Measurements from ENCODE around the gene PRR22. TPM values are rescaled to one million over a fixed set of nuclear protein-coding genes. Genes with fewer than 3 reads are reported as not detected.
A peak's percentile ranks its signal among the peaks of the same experiment; 100 is the strongest.

PRR22 gene
- total and polyA plus RNA-seq, 3 experiments from 2014 or later = 0.15 to 8.6 (median 8.2) TPM

DNA sequence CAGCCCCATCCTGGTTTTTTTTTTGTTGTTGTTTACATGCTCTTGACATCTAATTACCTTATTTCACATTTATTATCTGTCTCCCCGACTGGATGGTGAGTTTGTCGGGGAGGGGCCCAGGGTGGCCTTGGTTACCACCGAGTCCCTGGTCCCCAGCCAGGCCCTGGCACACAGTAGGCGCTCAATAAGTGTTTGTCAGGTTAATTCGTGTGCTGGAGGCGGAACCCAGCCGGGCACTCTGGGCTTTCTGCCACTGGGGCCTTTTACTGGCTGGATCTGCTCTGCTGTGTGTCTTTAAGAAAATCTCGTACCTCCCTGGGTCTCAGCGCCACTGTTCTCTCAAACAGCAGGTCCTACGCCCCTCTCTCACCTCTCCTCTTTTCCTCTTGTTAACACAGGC, 24.9 kb upstream of the PRR22 start:
- Mint-ChIP-seq H3K9me3 (no peaks in the 10 kb centered on the region), H3K4me1 (peaks cover 0 to 5% (median under 1%) of the 10 kb centered on the region in 3 donors), H3K27me3 (peaks cover 0 to 4% of the 10 kb centered on the region in 2 donors), H3K4me3 (no peak overlapping the region), H3K27ac (no peak overlapping the region), H3K36me3 (no peaks in the 10 kb centered on the region)
- H3K4me1 ChIP-seq (ENCODE audit: insufficient read depth, low read length) = peaks cover 2% of the 10 kb centered on the region
- no peaks in the 10 kb centered on the region for H3K27me3 ChIP-seq (ENCODE audit: insufficient read depth, low read length, poor library complexity, severe bottlenecking)
- H3K4me3 ChIP-seq (ENCODE audit: low read length) = no peak overlapping the region
- no peaks in the 10 kb centered on the region for H3K36me3 ChIP-seq (ENCODE audit: insufficient read depth, low read length)
- H3K27ac ChIP-seq (ENCODE audit: low read depth, low read length) = no peak overlapping the region
- H3K9me3 ChIP-seq (ENCODE audit: low read length) = no peaks in the 10 kb centered on the region
- ChIA-PET POLR2A (no interaction called here), CTCF (interaction anchor here (1.7 kb wide), 2 partner anchors 16 to 212 kb away, joined by 3 to 4 read pairs; no protein-coding TSS in a partner anchor)
- no peak for DNase-seq

DNA sequence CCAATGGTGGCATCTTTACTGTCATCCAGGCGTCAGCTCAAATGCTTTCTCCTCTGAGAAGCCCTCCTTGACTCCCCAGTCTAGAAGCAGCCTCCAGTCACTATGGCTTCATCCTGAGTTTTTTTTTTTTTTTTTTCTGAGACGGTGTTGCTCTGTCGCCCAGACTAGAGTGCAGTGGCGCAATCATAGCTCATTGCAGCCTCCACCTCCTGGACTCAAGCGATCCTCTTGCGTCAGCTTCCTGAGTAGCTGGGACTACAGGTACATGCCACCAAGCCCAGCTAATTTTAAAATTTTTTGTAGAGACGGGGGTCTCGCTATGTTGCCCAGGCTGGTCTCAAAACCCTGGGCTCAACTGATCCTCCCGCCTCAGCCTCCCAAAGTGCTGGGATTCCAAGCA, 24.5 kb upstream of the PRR22 start:
- ChIA-PET POLR2A (no interaction called here), CTCF (interaction anchor here (1.7 kb wide), 2 partner anchors 16 to 213 kb away, joined by 3 to 4 read pairs; no protein-coding TSS in a partner anchor)
- Histone ChIP-seq H3K9me3 (ENCODE audit: low read length) (no peaks in the 10 kb centered on the region), H3K36me3 (ENCODE audit: insufficient read depth, low read length) (no peaks in the 10 kb centered on the region), H3K4me1 (ENCODE audit: insufficient read depth, low read length) (peaks cover 6% of the 10 kb centered on the region), H3K27ac (ENCODE audit: low read depth, low read length) (no peak overlapping the region), H3K27me3 (ENCODE audit: insufficient read depth, low read length, poor library complexity, severe bottlenecking) (no peaks in the 10 kb centered on the region), H3K4me3 (ENCODE audit: low read length) (no peak overlapping the region)
- Mint-ChIP-seq H3K36me3 (no peaks in the 10 kb centered on the region), H3K9me3 (no peaks in the 10 kb centered on the region), H3K27ac (no peak overlapping the region), H3K27me3 (peaks cover 0 to 8% of the 10 kb centered on the region in 2 donors), H3K4me3 (no peak overlapping the region), H3K4me1 (peaks cover 1 to 9% (median 5%) of the 10 kb centered on the region in 3 donors)
- DNase-seq = no peak

DNA sequence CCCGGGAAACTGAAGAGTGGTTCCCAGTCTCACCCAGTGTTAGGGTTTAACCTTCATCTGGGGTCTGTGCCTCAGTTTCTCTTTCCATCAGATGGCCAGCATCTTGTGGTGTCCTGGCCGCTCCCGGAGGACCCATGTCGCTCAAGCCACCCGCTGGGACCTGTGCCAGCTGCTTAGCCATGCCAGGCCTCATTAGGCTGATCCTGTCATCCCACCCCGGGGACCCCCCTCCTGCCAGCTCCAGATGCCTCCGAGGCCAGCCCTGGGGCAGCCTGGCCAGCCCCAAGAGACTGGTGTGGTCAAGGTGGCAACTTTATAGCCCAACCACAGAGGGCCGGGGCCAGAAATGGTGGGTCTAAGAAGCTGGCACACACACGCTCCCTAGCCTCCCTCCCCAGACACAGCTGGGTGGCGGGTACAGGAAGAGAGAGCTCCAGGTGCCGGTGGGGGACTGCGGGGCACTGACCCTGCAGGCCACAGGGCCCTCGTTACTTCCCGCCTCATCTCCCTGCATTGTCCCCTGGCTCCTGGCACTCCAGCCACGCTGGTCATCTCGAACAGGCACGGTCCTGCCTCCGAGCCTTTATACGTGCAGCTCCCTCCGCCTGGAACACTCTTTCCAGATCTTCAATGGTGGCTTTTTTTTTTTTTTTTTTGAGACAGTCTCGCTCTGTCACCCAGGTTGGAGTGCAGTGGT, 23.7 kb upstream of the PRR22 start:
- POLR2A ChIA-PET = interaction anchor here (0.6 kb wide), 1 partner anchor 11 kb away, joined by 3 read pairs; no protein-coding TSS in a partner anchor
- H3K27ac ChIP-seq (ENCODE audit: low read depth, low read length) = no peak overlapping the region
- H3K27ac Mint-ChIP-seq = no peak overlapping the region
- H3K4me3 Mint-ChIP-seq = no peak overlapping the region
- peak in 1 of 5 donors; percentile 50 for DNase-seq
- H3K9me3 ChIP-seq (ENCODE audit: low read length) = no peaks in the 10 kb centered on the region
- H3K27me3 ChIP-seq (ENCODE audit: insufficient read depth, low read length, poor library complexity, severe bottlenecking) = peaks cover 4% of the 10 kb centered on the region
- peaks cover 6 to 17% (median 13%) of the 10 kb centered on the region in 3 donors for H3K4me1 Mint-ChIP-seq
- H3K36me3 Mint-ChIP-seq = no peaks in the 10 kb centered on the region
- peaks cover 14% of the 10 kb centered on the region for H3K4me1 ChIP-seq (ENCODE audit: insufficient read depth, low read length)
- peaks cover 5 to 8% of the 10 kb centered on the region in 2 donors for H3K27me3 Mint-ChIP-seq
- H3K4me3 ChIP-seq (ENCODE audit: low read length) = no peak overlapping the region
- H3K36me3 ChIP-seq (ENCODE audit: insufficient read depth, low read length) = no peaks in the 10 kb centered on the region
- H3K9me3 Mint-ChIP-seq = no peaks in the 10 kb centered on the region
- CTCF ChIA-PET = interaction anchor here (1.7 kb wide), 2 partner anchors 15 to 214 kb away, joined by 3 to 4 read pairs; no protein-coding TSS in a partner anchor

DNA sequence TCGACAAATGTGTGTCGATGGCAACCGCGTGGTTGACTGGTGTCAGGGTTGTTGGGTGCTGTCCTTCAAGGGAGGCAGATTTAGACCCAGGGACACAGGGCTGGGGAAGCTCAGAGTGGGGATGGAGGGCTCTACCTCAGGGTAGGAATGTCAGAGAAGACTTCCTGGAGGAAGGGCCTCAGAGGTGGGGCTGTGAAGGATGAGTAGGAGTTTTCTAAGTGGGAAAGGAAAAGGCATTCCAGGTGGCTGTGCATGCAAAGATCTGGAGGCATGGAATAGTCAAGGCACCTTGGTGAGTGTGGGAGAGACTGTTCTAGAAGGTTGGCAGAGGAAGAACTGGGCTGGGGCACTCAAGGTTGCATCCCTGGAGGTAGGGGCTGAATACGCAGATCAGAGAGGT, 22.4 kb upstream of the PRR22 start:
- ChIA-PET POLR2A (no interaction called here), CTCF (interaction anchor here (0.8 kb wide), 1 partner anchor 16 kb away, joined by 3 read pairs; the partner anchor contains the start of gene DUS3L)
- no peak for DNase-seq
- Histone ChIP-seq H3K27ac (ENCODE audit: low read depth, low read length) (no peak overlapping the region), H3K4me3 (ENCODE audit: low read length) (no peak overlapping the region), H3K36me3 (ENCODE audit: insufficient read depth, low read length) (no peaks in the 10 kb centered on the region), H3K27me3 (ENCODE audit: insufficient read depth, low read length, poor library complexity, severe bottlenecking) (peaks cover 6% of the 10 kb centered on the region), H3K4me1 (ENCODE audit: insufficient read depth, low read length) (peaks cover 18% of the 10 kb centered on the region), H3K9me3 (ENCODE audit: low read length) (no peaks in the 10 kb centered on the region)
- Mint-ChIP-seq H3K27me3 (peaks cover 8% of the 10 kb centered on the region in 2 donors), H3K4me3 (peak overlapping the region in 2 of 7 donors; percentile 20 to 42), H3K4me1 (peaks cover 8 to 25% (median 20%) of the 10 kb centered on the region in 3 donors), H3K27ac (peak overlapping the region in 3 of 8 donors; percentile 1 to 23 (median 11)), H3K9me3 (no peaks in the 10 kb centered on the region), H3K36me3 (no peaks in the 10 kb centered on the region)

DNA sequence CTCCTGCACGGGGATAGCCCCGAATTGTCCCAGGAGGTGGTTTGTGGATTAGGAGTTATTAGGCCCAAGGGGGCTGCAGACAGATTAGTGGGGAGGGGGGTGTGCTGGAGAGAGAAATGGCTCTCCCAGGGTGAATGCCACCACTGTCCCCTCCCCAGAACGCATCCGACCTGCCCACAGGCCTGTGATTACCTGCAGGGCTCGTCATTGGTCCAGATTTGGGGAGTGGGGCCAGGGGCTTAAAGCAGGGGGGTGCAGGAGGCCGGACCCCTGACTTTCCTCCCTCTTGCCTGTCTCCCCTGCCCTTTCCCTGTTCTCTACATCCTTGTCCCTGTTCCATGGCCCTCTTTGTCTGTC, 21.6 kb upstream of the PRR22 start:
- H3K27me3 Mint-ChIP-seq = peaks cover 8 to 13% of the 10 kb centered on the region in 2 donors
- CTCF ChIA-PET = interaction anchor here (1.1 kb wide), 1 partner anchor 13 kb away, joined by 3 read pairs; no protein-coding TSS in a partner anchor

DNA sequence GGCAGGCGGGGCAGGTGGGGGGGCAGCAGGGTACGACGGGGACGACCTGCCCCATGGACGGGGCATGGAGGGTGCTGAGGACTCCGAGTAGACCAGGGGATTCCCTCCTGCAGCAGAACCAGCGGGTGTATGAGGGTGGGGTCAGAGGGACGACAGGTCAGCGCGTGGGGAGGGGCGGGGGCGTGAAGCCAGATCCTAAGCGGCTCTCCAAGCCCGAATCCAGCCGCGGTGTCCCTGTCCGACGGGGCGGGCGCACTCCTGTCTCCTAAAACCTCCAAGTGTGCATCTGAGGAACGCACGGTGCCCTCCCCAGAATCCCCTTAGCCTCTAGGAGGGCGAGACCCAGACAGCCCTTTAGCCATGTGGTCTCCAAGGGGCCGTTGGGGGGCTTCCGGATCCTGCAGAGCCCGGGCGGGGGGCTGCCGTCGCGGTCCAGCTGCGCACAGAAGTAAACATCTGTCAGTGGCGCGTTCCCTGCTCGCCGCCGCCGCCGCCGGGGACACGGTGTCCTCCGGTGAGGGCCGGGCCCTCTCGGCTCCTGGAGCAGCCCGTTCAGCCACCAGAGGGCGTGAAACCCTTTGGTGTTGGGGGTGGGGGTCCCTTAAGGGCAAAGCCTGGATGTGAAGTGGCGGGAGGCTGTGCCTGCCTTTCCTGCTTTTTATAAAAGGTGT, 21.1 kb upstream of the PRR22 start:
- H3K4me1 Mint-ChIP-seq = peaks cover 9 to 27% (median 20%) of the 10 kb centered on the region in 3 donors
- peak; percentile 26 to 73 (median 44) for DNase-seq
- no peaks in the 10 kb centered on the region for H3K9me3 Mint-ChIP-seq
- H3K27ac ChIP-seq (ENCODE audit: low read depth, low read length) = no peak overlapping the region
- ChIA-PET POLR2A (no interaction called here), CTCF (interaction anchor here (1.1 kb wide), 1 partner anchor 13 kb away, joined by 3 read pairs; no protein-coding TSS in a partner anchor)
- H3K36me3 Mint-ChIP-seq = no peaks in the 10 kb centered on the region
- H3K27ac Mint-ChIP-seq = peak overlapping the region in 1 of 8 donors; percentile 55
- peaks cover 10% of the 10 kb centered on the region for H3K27me3 ChIP-seq (ENCODE audit: insufficient read depth, low read length, poor library complexity, severe bottlenecking)
- peaks cover 9 to 16% of the 10 kb centered on the region in 2 donors for H3K27me3 Mint-ChIP-seq
- no peak overlapping the region for H3K4me3 ChIP-seq (ENCODE audit: low read length)
- peaks cover 20% of the 10 kb centered on the region for H3K4me1 ChIP-seq (ENCODE audit: insufficient read depth, low read length)
- H3K9me3 ChIP-seq (ENCODE audit: low read length) = no peaks in the 10 kb centered on the region
- peak overlapping the region in 6 of 7 donors; percentile 11 to 81 (median 68) for H3K4me3 Mint-ChIP-seq
- no peaks in the 10 kb centered on the region for H3K36me3 ChIP-seq (ENCODE audit: insufficient read depth, low read length)

More for the DNA sequence above, 21.6 kb upstream of the PRR22 start:
- DNase-seq = no peak
- H3K4me3 Mint-ChIP-seq = peak overlapping the region in 1 of 7 donors; percentile 32
- H3K27me3 ChIP-seq (ENCODE audit: insufficient read depth, low read length, poor library complexity, severe bottlenecking) = peaks cover 6% of the 10 kb centered on the region
- no peak overlapping the region for H3K4me3 ChIP-seq (ENCODE audit: low read length)
- H3K4me1 Mint-ChIP-seq = peaks cover 9 to 27% (median 20%) of the 10 kb centered on the region in 3 donors
- H3K27ac Mint-ChIP-seq = peak overlapping the region in 2 of 8 donors; percentile 36 to 45
- POLR2A ChIA-PET = no interaction called here
- no peaks in the 10 kb centered on the region for H3K9me3 ChIP-seq (ENCODE audit: low read length)
- no peaks in the 10 kb centered on the region for H3K9me3 Mint-ChIP-seq
- H3K36me3 Mint-ChIP-seq = no peaks in the 10 kb centered on the region
- H3K27ac ChIP-seq (ENCODE audit: low read depth, low read length) = no peak overlapping the region
- no peaks in the 10 kb centered on the region for H3K36me3 ChIP-seq (ENCODE audit: insufficient read depth, low read length)
- peaks cover 20% of the 10 kb centered on the region for H3K4me1 ChIP-seq (ENCODE audit: insufficient read depth, low read length)

DNA sequence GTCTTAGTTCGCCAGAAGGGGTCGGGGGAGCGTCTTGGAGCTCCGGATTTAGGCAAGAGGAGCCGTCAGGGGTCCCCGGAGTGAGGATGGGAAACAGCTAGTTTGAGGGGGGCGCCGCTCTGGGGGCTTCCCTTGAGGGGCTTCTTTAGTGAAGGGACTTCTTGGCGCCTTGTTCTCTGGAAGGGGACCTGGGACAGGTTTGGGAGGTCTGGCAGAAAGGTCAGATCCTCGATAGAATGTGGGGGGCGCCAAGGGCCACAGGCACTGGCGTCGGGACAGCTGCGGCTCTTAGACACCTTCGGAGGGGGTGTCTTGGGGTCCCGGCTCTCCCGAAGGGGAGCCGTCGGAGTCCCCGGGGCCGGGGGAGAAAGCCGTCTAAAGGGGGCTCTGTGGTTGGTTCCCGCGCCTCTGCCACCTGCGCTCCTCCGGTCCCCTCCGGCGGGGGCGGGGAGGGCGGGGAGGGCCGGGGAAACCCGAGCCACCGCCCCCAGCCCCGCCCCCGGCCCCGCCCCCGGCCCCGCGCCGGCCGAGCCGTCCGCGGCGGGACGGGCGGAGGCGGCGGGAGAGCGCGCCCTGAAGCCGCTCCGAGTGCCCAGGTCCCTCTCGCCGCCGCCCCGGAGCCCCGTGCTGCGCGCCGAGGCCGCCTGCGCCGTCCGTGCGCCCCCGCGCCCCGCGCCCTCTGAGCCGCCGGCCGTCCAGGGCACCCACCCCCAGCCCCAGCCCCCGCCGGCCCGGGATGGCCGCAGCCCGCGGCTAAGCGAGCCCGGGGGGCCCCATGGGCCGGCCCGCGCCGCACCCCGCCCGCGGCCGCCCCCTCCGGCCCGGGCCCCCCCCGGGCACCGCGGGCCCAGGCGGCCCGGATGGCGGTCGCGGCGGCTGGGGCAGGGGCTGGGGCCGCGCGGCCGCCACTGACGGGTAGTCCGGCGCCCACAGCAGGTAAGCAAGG, 20.2 kb upstream of the PRR22 start, which contains the start of gene NRTN:
NRTN (plus strand) TSS at position 552 of the 946 bp plus-strand sequence. CDS start 19,099 bp downstream, outside the sequence.
- Mint-ChIP-seq H3K4me1 (peaks cover 9 to 27% (median 20%) of the 10 kb centered on the region in 3 donors), H3K27me3 (peaks cover 11 to 18% of the 10 kb centered on the region in 2 donors), H3K27ac (peak within 1 kb of the TSS in 7 of 8 donors; percentile 29 to 88 (median 68)), H3K9me3 (no peaks in the 10 kb centered on the region), H3K36me3 (no peaks in the 10 kb centered on the region), H3K4me3 (peak within 1 kb of the TSS; percentile 27 to 87 (median 67))
- H3K36me3 ChIP-seq (ENCODE audit: insufficient read depth, low read length) = no peaks in the 10 kb centered on the region
- H3K9me3 ChIP-seq (ENCODE audit: low read length) = no peaks in the 10 kb centered on the region
- peaks cover 20% of the 10 kb centered on the region for H3K4me1 ChIP-seq (ENCODE audit: insufficient read depth, low read length)
- peak within 1 kb of the TSS; percentile 75 for H3K4me3 ChIP-seq (ENCODE audit: low read length)
- CTCF ChIA-PET = interaction anchor here (0.7 to 2.5 kb wide), 25 partner anchors 8 to 223 kb away, joined by 3 to 44 read pairs (median 4); partner anchors contain the start of genes DUS3L, LONP1, NDUFA11 and VMAC
- POLR2A ChIA-PET = interaction anchor here (0.6 to 1.5 kb wide), 4 partner anchors 20 to 222 kb away, joined by 3 to 13 read pairs (median 3); partner anchors contain the start of genes NDUFA11 and VMAC
- H3K27me3 ChIP-seq (ENCODE audit: insufficient read depth, low read length, poor library complexity, severe bottlenecking) = peaks cover 18% of the 10 kb centered on the region
- peak within 1 kb of the TSS; percentile 22 for H3K27ac ChIP-seq (ENCODE audit: low read depth, low read length)
- DNase-seq = peak in 4 of 5 donors; percentile 23 to 46 (median 38)
